ENCODE results near the gene CCL16.

CCL16 gene

DNA sequence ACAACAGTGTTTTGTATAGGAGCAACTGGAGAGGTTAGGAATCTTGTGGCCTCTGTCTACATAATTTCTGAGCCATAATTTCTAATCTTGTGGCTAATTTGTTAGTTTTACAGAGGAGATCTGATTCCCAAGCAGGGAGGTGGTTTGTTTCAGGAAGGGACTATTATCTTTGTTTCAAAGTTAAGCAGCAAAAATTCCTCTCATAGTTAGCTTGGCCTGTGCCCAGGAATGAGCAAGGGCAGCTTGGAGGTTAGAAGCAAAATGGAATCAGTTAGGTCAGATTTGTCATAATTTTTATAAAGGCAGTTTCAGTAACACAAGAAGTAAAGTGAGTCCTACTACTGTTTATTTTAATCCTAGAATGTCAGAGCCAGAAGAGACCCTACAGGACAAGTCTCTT lies 48.7 kb downstream of the CCL16 start:
- no peak for TF ChIP-seq GATA2 (IDR thresholded peaks at IDR 0.05; ENCODE audit: low read depth, low read length)
- TF ChIP-seq GATA3 (IDR thresholded peaks at IDR 0.05; ENCODE audit: low read depth, low read length), result no peak

DNA sequence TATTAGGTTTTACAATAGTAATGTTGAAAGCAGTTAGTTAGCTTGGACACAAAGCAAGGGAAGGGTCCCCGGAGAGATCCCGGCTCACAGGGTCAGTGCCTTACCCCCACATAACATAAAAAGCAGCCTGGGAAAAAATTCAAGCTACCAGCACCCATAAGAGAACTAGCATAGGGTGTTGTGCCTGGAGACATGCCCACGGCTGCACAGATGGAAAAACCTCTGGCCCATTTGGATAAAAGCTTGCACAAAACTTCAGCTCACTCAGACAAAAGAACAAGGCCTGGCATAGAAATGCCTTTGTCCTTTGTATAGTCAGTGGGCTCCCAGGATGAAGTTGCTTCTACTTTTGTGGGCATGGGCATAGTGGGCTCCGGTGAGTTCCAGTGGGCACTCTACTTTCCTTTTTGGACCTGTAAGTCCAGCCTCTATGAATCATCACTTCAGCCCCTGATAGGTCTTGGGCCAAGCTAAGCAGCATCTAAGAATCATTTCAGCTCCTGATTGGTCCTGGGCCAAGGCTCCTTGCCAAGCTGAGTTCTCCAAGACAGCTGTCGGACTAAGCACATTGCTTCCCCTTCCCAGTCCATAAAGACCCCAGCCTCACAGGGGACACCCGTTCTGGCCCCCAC lies 49.4 kb downstream of the CCL16 start:
- TF ChIP-seq GATA2 (IDR thresholded peaks at IDR 0.05; ENCODE audit: low read depth, low read length), result no peak
- TF ChIP-seq GATA3 (IDR thresholded peaks at IDR 0.05; ENCODE audit: low read depth, low read length), result no peak

DNA sequence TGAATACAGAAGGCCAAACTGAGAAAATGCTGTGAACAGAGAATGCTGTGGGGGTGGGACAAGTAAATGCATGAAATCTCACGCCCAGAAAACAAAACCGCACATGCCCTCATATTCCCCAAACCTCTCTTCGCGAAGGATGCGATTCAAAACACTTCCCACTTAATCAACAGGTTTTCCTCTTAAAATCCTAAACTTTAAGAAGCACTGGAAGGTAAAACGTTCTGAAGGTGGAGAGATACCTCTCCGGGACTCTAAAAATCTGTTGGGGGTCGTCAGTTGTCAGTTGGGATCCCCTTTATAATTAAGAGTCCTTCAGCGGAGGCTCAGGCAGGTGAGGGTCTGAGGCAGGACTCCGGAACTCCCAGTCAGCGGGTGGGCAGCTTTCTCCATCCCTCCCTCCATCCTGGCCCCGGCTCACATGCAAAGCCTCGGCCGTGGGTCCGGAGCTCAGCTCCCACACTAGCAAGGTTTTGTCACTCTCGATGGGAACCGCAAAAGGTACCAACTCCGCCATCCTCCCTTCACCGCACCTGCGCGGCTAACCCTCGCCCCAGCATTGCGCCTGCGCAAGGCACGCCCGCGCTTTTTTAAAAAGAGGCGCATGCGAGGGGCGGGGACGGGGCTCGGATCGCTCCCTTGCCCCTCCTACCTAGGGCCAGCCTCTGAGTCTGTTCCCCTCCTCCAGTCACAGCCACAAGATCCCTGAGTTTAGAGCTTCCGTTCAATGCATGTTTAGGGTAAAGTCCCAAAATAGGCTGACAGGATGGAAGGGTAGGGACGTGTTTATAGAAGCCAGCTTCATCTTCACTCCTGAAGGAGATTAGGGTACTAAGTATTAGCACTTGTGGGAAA lies 50.9 kb downstream of the CCL16 start, which contains the start of gene RDM1:
Gene RDM1 (minus strand): TSS at position 563 of the 855 bp plus-strand sequence. CDS start 46 bp downstream, at position 517.
- no peak for TF ChIP-seq GATA3 (IDR thresholded peaks at IDR 0.05; ENCODE audit: low read depth, low read length)
- no peak for TF ChIP-seq GATA2 (IDR thresholded peaks at IDR 0.05; ENCODE audit: low read depth, low read length)

DNA sequence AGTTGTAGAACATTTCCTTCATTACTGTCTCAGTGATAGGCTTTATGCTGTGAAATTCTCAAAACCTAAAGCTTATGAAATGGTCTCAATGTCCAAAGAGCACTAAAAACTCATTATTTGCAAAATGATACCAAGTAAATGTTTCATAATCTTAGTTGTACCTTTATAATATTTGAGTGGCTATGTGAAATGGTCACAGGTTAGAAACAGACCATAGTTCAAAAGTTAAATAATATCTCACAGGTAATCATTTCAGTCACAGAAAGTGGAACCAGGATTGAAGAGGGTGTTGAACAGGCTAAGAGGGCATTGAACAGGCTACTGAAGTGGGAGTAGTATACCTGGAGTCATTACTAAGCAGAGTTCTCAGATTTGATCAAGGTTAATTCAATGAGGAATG lies 53.6 kb downstream of the CCL16 start:
- no peak for TF ChIP-seq GATA2 (IDR thresholded peaks at IDR 0.05; ENCODE audit: low read depth, low read length)
- no peak for TF ChIP-seq GATA3 (IDR thresholded peaks at IDR 0.05; ENCODE audit: low read depth, low read length)
